MM.1S (cell line): ENCODE data around the gene SECTM1.

ENCODE experiments used
- DNase-seq: peaks from one replicate; pipeline ENCODE4 v3.0.0-alpha.2; 2015
- H2AFZ ChIP-seq: fragments of 300-600 bp; sonication (generic); 2 replicates; pipeline ENCODE4 v1.6.0; 2016; ENCODE audit warnings: antibody characterized with exemption, low read length
- H3F3A ChIP-seq: fragments of 300-600 bp; sonication (generic); 2 replicates; pipeline ENCODE4 v1.6.1; 2016; ENCODE audit warnings: mild to moderate bottlenecking, antibody characterized with exemption, low read length, moderate library complexity, mixed read lengths; ENCODE audit not compliant: insufficient read depth
- H3K27ac ChIP-seq: fragments of 300-600 bp; sonication (generic); 2 replicates; pipeline ENCODE4 v1.5.1; 2016; ENCODE audit warnings: mild to moderate bottlenecking, low read length
- H3K27me3 ChIP-seq: fragments of 300-600 bp; sonication (generic); replicated peaks from 2 replicates; pipeline ENCODE4 v1.6.0; 2016; ENCODE audit warnings: low read length; ENCODE audit not compliant: insufficient read depth
- H3K36me3 ChIP-seq: fragments of 300-600 bp; sonication (generic); replicated peaks from 2 replicates; pipeline ENCODE4 v1.6.1; 2016; ENCODE audit warnings: mild to moderate bottlenecking, low read length, mixed read lengths; ENCODE audit not compliant: insufficient read depth
- H3K4me1 ChIP-seq: fragments of 300-600 bp; sonication (generic); 2 replicates; pipeline ENCODE4 v1.6.1; 2016; ENCODE audit warnings: low read length, mixed read lengths
- H3K4me2 ChIP-seq: fragments of 300-600 bp; sonication (generic); 2 replicates; pipeline ENCODE4 v1.6.0; 2016; ENCODE audit warnings: low read depth, low read length
- H3K4me3 ChIP-seq: fragments of 300-600 bp; sonication (generic); 2 replicates; pipeline ENCODE4 v1.5.1; 2016; ENCODE audit warnings: low read length, mixed read lengths
- H3K79me2 ChIP-seq: fragments of 300-600 bp; sonication (generic); 2 replicates; pipeline ENCODE4 v1.6.1; 2016; ENCODE audit warnings: mixed run types, low read length, mixed read lengths
- H3K9ac ChIP-seq: fragments of 300-600 bp; sonication (generic); 2 replicates; pipeline ENCODE4 v1.6.1; 2016; ENCODE audit warnings: low read length, mixed read lengths
- H3K9me2 ChIP-seq: fragments of 300-600 bp; sonication (generic); replicated peaks from 2 replicates; pipeline ENCODE4 v1.6.1; 2016; ENCODE audit warnings: mild to moderate bottlenecking, low read length, mixed read lengths; ENCODE audit not compliant: insufficient read depth
- H3K9me3 ChIP-seq: fragments of 300-600 bp; sonication (generic); replicated peaks from 2 replicates; pipeline ENCODE4 v1.6.1; 2016; ENCODE audit warnings: mild to moderate bottlenecking, low read length, mixed read lengths; ENCODE audit not compliant: insufficient read depth
- H4K20me1 ChIP-seq: fragments of 300-600 bp; sonication (generic); 2 replicates; pipeline ENCODE4 v1.6.1; 2016; ENCODE audit warnings: mild to moderate bottlenecking, low read length, moderate library complexity, mixed read lengths; ENCODE audit not compliant: insufficient read depth
- EZH2 ChIP-seq: fragments of 300-600 bp; sonication (generic); optimal IDR thresholded peaks from 2 replicates; pipeline ENCODE3; 2017; ENCODE audit warnings: low read depth, mild to moderate bottlenecking, antibody characterized with exemption, low read length, mixed read lengths
- EZH2phosphoT487 ChIP-seq: fragments of 300-600 bp; sonication (generic); IDR thresholded peaks from 2 replicates; pipeline ENCODE4 v1.6.1; 2018; ENCODE audit warnings: antibody characterized with exemption, low read length
- TF ChIP-seq, protein P1 (sequence below): fragments of 300-600 bp; sonication (generic); IDR thresholded peaks from 2 replicates; pipeline ENCODE4 v1.5.1; 2016; ENCODE audit warnings: antibody characterized with exemption, low read length, mixed read lengths

Gene SECTM1

DNA sequence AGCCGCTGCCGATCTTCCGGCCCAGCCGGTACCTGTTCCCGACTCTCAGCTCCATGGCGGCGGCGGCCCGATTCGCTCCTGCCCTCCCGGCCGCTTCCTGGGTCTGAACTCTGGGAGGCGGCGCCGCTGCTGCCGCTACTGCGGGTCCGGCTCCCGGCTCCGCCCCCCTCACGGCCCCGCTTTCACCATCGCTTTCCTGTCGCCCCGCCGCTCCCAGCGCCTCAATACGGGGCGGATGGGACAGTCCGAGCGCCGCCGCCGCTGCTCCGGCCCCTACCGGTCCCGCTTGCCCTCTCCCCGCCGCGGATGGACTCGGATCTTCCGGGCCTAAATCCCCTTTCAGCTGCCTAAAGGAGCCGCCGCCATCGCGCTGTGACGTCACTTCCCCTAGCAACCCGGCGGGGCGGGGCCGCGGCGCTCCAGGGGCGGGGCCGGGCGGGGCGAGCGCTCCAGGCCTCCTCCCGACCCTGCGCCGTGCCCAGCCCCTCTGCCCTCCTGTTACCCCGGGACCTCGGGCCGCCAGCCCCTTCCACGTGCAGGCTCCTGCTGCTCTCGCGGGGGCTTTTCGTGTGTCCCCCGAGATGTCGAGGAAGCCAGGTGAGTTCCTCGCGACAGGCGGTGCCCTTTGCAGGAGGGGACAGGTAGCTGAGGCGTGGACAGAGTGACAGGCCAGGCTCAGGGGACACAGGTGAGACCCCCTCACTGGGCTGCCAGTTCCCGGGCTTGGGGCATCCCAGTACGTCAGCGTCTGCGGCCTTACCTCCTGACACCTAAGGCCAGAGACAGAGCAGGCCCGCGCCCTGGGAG, 60.0 kb downstream of the SECTM1 start, which contains the start of gene CSNK1D:
CSNK1D (minus strand) TSS at position 374 of the 807 bp plus-strand sequence; CDS start at position 55, 319 bp downstream.
- TF ChIP-seq EZH2phosphoT487 (no peak), EZH2 (no peak)
- TF ChIP-seq, protein P1, sequence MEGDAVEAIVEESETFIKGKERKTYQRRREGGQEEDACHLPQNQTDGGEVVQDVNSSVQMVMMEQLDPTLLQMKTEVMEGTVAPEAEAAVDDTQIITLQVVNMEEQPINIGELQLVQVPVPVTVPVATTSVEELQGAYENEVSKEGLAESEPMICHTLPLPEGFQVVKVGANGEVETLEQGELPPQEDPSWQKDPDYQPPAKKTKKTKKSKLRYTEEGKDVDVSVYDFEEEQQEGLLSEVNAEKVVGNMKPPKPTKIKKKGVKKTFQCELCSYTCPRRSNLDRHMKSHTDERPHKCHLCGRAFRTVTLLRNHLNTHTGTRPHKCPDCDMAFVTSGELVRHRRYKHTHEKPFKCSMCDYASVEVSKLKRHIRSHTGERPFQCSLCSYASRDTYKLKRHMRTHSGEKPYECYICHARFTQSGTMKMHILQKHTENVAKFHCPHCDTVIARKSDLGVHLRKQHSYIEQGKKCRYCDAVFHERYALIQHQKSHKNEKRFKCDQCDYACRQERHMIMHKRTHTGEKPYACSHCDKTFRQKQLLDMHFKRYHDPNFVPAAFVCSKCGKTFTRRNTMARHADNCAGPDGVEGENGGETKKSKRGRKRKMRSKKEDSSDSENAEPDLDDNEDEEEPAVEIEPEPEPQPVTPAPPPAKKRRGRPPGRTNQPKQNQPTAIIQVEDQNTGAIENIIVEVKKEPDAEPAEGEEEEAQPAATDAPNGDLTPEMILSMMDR, result no peak
- H2AFZ ChIP-seq, result peak within 1 kb of the TSS; percentile 96

GRCh38 chr17:82272495-82273326, 60.9 kb downstream of the SECTM1 start:
- H4K20me1 ChIP-seq, result peaks cover 34% of the 10 kb centered on the region
- H3K9me3 ChIP-seq, result no peaks in the 10 kb centered on the region
- TF ChIP-seq EZH2 (no peak), EZH2phosphoT487 (no peak)
- TF ChIP-seq, protein P1, result no peak
- no peaks in the 10 kb centered on the region for H3F3A ChIP-seq
- H3K9me2 ChIP-seq, result no peaks in the 10 kb centered on the region
- H3K9ac ChIP-seq, result peak overlapping the region; percentile 95
- H3K4me3 ChIP-seq, result peak overlapping the region; percentile 82
- peak overlapping the region; percentile 98 for H3K4me2 ChIP-seq
- H3K36me3 ChIP-seq, result peaks cover 3% of the 10 kb centered on the region; the same call in 1 of the 2 replicates
- H3K27ac ChIP-seq, result peak overlapping the region; percentile 74; the same call in 1 of the 2 replicates
- peaks cover 13% of the 10 kb centered on the region for H3K4me1 ChIP-seq
- H3K79me2 ChIP-seq, result peaks cover 58% of the 10 kb centered on the region
- no peaks in the 10 kb centered on the region for H3K27me3 ChIP-seq
- DNase-seq, result peak; percentile 23
- H2AFZ ChIP-seq, result peak overlapping the region; percentile 92

More for the DNA sequence above, 60.0 kb downstream of the SECTM1 start, which contains the start of gene CSNK1D:
- Histone ChIP-seq H3K36me3 (peaks cover 3% of the 10 kb centered on the region; the same call in 1 of the 2 replicates), H3F3A (no peaks in the 10 kb centered on the region), H3K4me3 (peak within 1 kb of the TSS; percentile 82), H4K20me1 (peaks cover 25% of the 10 kb centered on the region), H3K9ac (peak within 1 kb of the TSS; percentile 95), H3K4me2 (peak within 1 kb of the TSS; percentile 98), H3K9me3 (no peaks in the 10 kb centered on the region), H3K4me1 (peaks cover 13% of the 10 kb centered on the region), H3K79me2 (peaks cover 50% of the 10 kb centered on the region), H3K27ac (peak within 1 kb of the TSS; percentile 74), H3K9me2 (no peaks in the 10 kb centered on the region), H3K27me3 (no peaks in the 10 kb centered on the region)
- DNase-seq, result peak; percentile 84

GRCh38 chr17:82271401-82271800, 62.2 kb downstream of the SECTM1 start:
- Histone ChIP-seq H3K4me2 (no peak overlapping the region; the same call in 1 of the 2 replicates), H3K36me3 (peaks cover 3% of the 10 kb centered on the region; the same call in 1 of the 2 replicates), H4K20me1 (peaks cover 36% of the 10 kb centered on the region), H3K9ac (no peak overlapping the region), H3K9me3 (no peaks in the 10 kb centered on the region), H3K4me3 (no peak overlapping the region), H3K79me2 (peaks cover 71% of the 10 kb centered on the region), H2AFZ (no peak overlapping the region), H3K27ac (no peak overlapping the region), H3K9me2 (no peaks in the 10 kb centered on the region), H3F3A (no peaks in the 10 kb centered on the region), H3K27me3 (no peaks in the 10 kb centered on the region), H3K4me1 (peaks cover 13% of the 10 kb centered on the region)
- DNase-seq, result no peak
- TF ChIP-seq, protein P1, result no peak
- TF ChIP-seq EZH2phosphoT487 (no peak), EZH2 (no peak)
